Measurements from ENCODE around the gene CYP26C1. TPM values are rescaled to one million over a fixed set of nuclear protein-coding genes. Genes with fewer than 3 reads are reported as not detected.
"Not testable (repeated sequence)": the region's sequence is repeated elsewhere in the genome, so short reads cannot be mapped to it uniquely, and the experiment has no call there.

Gene CYP26C1
- total RNA-seq, 1 experiment from 2014 or later, result 0.79 TPM

- Histone ChIP-seq H4K91ac (ENCODE audit: insufficient read length, low read depth, low read length) (no peak overlapping the region), H3K79me1 (ENCODE audit: insufficient read depth, low read depth, low read length, poor library complexity, severe bottlenecking) (no peaks in the 10 kb centered on the region), H3K4me2 (ENCODE audit: insufficient read depth, insufficient read length, low read length) (no peak overlapping the region), H2BK5ac (ENCODE audit: insufficient read length, low read length) (no peak overlapping the region), H2BK15ac (ENCODE audit: low read depth, low read length) (no peak overlapping the region), H3K4ac (ENCODE audit: low read depth, low read length) (no peak overlapping the region), H2BK12ac (ENCODE audit: insufficient read length, low read depth, low read length) (no peak overlapping the region), H2BK120ac (ENCODE audit: low read depth, low read length, poor library complexity, severe bottlenecking) (no peak overlapping the region), H4K8ac (replicated peaks; ENCODE audit: insufficient read length, low read depth, low read length) (no peak overlapping the region), H3K14ac (ENCODE audit: insufficient read depth, low read length) (no peak overlapping the region), H2AK5ac (ENCODE audit: insufficient read length, low read length) (no peak overlapping the region), H3K4me1 (ENCODE audit: insufficient read depth, low read length) (no peaks in the 10 kb centered on the region), H3K27ac (ENCODE audit: insufficient read length, low read depth, low read length) (no peak overlapping the region), H3K9ac (ENCODE audit: extremely low read depth, insufficient read length, low read length) (no peak overlapping the region), H3K79me2 (ENCODE audit: insufficient read depth, low read length) (no peaks in the 10 kb centered on the region), H2BK20ac (ENCODE audit: low read depth, low read length, poor library complexity, severe bottlenecking) (no peak overlapping the region), H3T11ph (ENCODE audit: low read length) (no peak overlapping the region), H3K18ac (ENCODE audit: insufficient read length, low read depth, low read length) (no peak overlapping the region), H4K20me1 (ENCODE audit: control insufficient read depth, insufficient read depth, insufficient read length) (no peaks in the 10 kb centered on the region), H3K27me3 (ENCODE audit: insufficient read depth, low read length) (no peaks in the 10 kb centered on the region), H3K23me2 (ENCODE audit: insufficient read length, low read depth, low read length, poor library complexity, severe bottlenecking) (no peaks in the 10 kb centered on the region), H2AFZ (ENCODE audit: low read length) (no peak overlapping the region), H3K9me3 (ENCODE audit: control insufficient read depth, low read depth, low read length) (no peaks in the 10 kb centered on the region), H3K23ac (ENCODE audit: insufficient read length, low read depth, low read length) (no peak overlapping the region), H4K5ac (ENCODE audit: insufficient read length, low read depth, low read length) (no peak overlapping the region), H3K56ac (ENCODE audit: insufficient read length, low read depth, low read length) (no peak overlapping the region)
- Mint-ChIP-seq H3K9me3 (peaks cover 13 to 28% of the 10 kb centered on the region in 2 experiments), H3K27ac (no peak overlapping the region), H3K4me1 (peaks cover 9 to 14% of the 10 kb centered on the region in 2 experiments), H3K27me3 (ENCODE audit: low read depth) (no peaks in the 10 kb centered on the region), H3K36me3 (ENCODE audit: insufficient read depth in 1 of 3, low read depth in 3 of 3) (peaks cover 0 to 27% (median 2%) of the 10 kb centered on the region in 3 experiments; a peak in 5 of 7 replicates), H3K4me3 (no peak overlapping the region)
- no peak for DNase-seq
- TF ChIP-seq, protein P1, sequence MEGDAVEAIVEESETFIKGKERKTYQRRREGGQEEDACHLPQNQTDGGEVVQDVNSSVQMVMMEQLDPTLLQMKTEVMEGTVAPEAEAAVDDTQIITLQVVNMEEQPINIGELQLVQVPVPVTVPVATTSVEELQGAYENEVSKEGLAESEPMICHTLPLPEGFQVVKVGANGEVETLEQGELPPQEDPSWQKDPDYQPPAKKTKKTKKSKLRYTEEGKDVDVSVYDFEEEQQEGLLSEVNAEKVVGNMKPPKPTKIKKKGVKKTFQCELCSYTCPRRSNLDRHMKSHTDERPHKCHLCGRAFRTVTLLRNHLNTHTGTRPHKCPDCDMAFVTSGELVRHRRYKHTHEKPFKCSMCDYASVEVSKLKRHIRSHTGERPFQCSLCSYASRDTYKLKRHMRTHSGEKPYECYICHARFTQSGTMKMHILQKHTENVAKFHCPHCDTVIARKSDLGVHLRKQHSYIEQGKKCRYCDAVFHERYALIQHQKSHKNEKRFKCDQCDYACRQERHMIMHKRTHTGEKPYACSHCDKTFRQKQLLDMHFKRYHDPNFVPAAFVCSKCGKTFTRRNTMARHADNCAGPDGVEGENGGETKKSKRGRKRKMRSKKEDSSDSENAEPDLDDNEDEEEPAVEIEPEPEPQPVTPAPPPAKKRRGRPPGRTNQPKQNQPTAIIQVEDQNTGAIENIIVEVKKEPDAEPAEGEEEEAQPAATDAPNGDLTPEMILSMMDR (conservative IDR thresholded peaks at IDR 0.05), result no peak
- WGBS (ENCODE audit: extremely low coverage, insufficient read length, low lambda C conversion rate), result no CpG with 5 or more reads among the region's 7 CpGs
Measured at GRCh38 chr10:93099670-93100069, 39.1 kb downstream of the CYP26C1 start.

DNA sequence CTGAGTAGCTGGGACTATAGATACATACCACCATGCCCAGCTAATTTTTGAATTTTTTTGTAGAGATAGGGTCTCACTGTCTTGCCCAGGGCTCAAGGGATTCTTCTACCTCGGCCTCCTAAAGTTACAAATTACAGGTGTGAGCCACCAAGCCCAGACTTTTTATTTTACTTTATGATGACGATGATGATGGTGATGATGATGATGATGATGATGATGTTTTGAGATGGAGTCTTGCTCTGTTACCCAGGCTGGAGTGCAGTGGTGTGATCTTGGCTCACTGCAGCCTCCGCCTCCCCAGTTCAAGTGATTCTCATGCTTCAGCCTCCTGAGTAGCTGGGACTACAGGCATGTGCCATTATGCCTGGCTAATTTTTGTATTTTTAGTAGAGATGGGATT lies 40.5 kb downstream of the CYP26C1 start:
- WGBS (ENCODE audit: extremely low coverage, insufficient read length, low lambda C conversion rate), result no CpG with 5 or more reads among the region's 3 CpGs
- DNase-seq; H2BK5ac ChIP-seq (ENCODE audit: insufficient read length, low read length); H4K20me1 ChIP-seq (ENCODE audit: control insufficient read depth, insufficient read depth, insufficient read length); H2BK20ac ChIP-seq (ENCODE audit: low read depth, low read length, poor library complexity, severe bottlenecking); H3K9ac ChIP-seq (ENCODE audit: extremely low read depth, insufficient read length, low read length); H2BK12ac ChIP-seq (ENCODE audit: insufficient read length, low read depth, low read length); H3K27ac Mint-ChIP-seq; H3K14ac ChIP-seq (ENCODE audit: insufficient read depth, low read length); H2BK15ac ChIP-seq (ENCODE audit: low read depth, low read length); H4K91ac ChIP-seq (ENCODE audit: insufficient read length, low read depth, low read length); H3K4me3 Mint-ChIP-seq; H3K4me2 ChIP-seq (ENCODE audit: insufficient read depth, insufficient read length, low read length); H4K5ac ChIP-seq (ENCODE audit: insufficient read length, low read depth, low read length); H3K18ac ChIP-seq (ENCODE audit: insufficient read length, low read depth, low read length); H2AK5ac ChIP-seq (ENCODE audit: insufficient read length, low read length); H3K56ac ChIP-seq (ENCODE audit: insufficient read length, low read depth, low read length); H3K9me3 ChIP-seq (ENCODE audit: control insufficient read depth, low read depth, low read length); H3K4me1 ChIP-seq (ENCODE audit: insufficient read depth, low read length); H4K8ac ChIP-seq (replicated peaks; ENCODE audit: insufficient read length, low read depth, low read length); H3K4ac ChIP-seq (ENCODE audit: low read depth, low read length); H3K79me2 ChIP-seq (ENCODE audit: insufficient read depth, low read length); H3K27ac ChIP-seq (ENCODE audit: insufficient read length, low read depth, low read length); H3K27me3 ChIP-seq (ENCODE audit: insufficient read depth, low read length); H3T11ph ChIP-seq (ENCODE audit: low read length); H3K23me2 ChIP-seq (ENCODE audit: insufficient read length, low read depth, low read length, poor library complexity, severe bottlenecking); H2BK120ac ChIP-seq (ENCODE audit: low read depth, low read length, poor library complexity, severe bottlenecking); H2AFZ ChIP-seq (ENCODE audit: low read length); H3K4me1 Mint-ChIP-seq; H3K79me1 ChIP-seq (ENCODE audit: insufficient read depth, low read depth, low read length, poor library complexity, severe bottlenecking); H3K27me3 Mint-ChIP-seq (ENCODE audit: low read depth); H3K23ac ChIP-seq (ENCODE audit: insufficient read length, low read depth, low read length): not testable (repeated sequence)
- Mint-ChIP-seq H3K36me3 (ENCODE audit: insufficient read depth in 1 of 3, low read depth in 3 of 3) (peaks cover 0 to 28% (median 2%) of the 10 kb centered on the region in 3 experiments; a peak in 5 of 7 replicates), H3K9me3 (peaks cover 13 to 28% of the 10 kb centered on the region in 2 experiments; a peak in 4 of 5 replicates)

Data from H9 (cell line).